ENCODE measurements around the gene PTPRD. TPM values are rescaled to one million over a fixed set of nuclear protein-coding genes. Genes with fewer than 3 reads are reported as not detected.

PTPRD gene
- total and polyA plus RNA-seq, 3 experiments from 2014 or later: 0.02 to 0.04 TPM; not detected in 1

DNA sequence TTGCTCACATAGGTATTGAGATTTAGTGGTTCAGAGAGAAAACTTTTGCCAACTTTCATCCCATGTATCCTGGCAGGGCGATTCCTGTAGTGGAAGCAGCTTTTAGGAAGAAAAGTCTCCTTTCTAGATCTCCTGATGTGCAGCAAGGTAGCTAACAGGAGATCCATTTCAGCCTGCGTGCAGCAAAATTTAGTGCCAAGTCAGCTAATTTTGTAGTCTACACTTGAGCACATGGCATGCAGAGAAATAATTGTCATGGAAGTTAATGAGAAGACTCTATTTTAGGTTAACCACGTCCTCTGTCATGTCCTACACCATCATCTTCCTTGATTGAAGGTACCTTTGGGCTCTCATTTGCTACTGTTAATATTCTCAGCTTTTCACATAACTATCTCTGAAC is 165.8 kb downstream of the PTPRD start:
- H3K27me3 Mint-ChIP-seq: no peaks in the 10 kb centered on the region
- CTCF ChIA-PET: no interaction called here
- Histone ChIP-seq H3K27me3 (ENCODE audit: insufficient read depth, low read length, poor library complexity, severe bottlenecking) (no peaks in the 10 kb centered on the region), H3K27ac (ENCODE audit: low read depth, low read length) (no peak overlapping the region), H3K9me3 (ENCODE audit: low read length) (no peaks in the 10 kb centered on the region), H3K4me1 (ENCODE audit: insufficient read depth, low read length) (no peaks in the 10 kb centered on the region), H3K4me3 (ENCODE audit: low read length) (no peak overlapping the region), H3K36me3 (ENCODE audit: insufficient read depth, low read length) (no peaks in the 10 kb centered on the region)
- peaks cover 6 to 42% (median 11%) of the 10 kb centered on the region in 5 donors for H3K9me3 Mint-ChIP-seq
- no peaks in the 10 kb centered on the region for H3K4me1 Mint-ChIP-seq
- no peak overlapping the region for H3K27ac Mint-ChIP-seq
- H3K4me3 Mint-ChIP-seq: no peak overlapping the region
- DNase-seq: no peak
- no peaks in the 10 kb centered on the region for H3K36me3 Mint-ChIP-seq
- POLR2A ChIA-PET: no interaction called here

DNA sequence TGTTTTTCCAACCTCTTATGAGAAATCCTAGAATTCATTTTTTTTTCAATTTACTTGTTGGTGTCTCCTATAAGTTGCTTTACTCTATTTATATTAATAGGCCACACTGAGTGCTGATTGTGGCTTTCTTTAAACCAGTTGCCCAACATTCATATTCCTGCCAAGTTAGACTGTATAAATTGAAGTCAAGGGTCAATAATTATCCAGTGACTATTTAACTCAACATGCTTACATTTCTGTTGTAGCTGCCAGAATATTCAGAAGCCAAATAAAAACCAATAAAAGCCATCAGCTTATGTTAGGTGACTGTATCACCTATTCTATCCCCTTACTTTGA is 169.0 kb downstream of the PTPRD start:
- DNase-seq: no peak
- Mint-ChIP-seq H3K36me3 (no peaks in the 10 kb centered on the region), H3K27ac (no peak overlapping the region), H3K4me1 (no peaks in the 10 kb centered on the region), H3K4me3 (no peak overlapping the region), H3K9me3 (peaks cover 7 to 47% (median 14%) of the 10 kb centered on the region in 5 donors), H3K27me3 (no peaks in the 10 kb centered on the region)
- Histone ChIP-seq H3K27ac (ENCODE audit: low read depth, low read length) (no peak overlapping the region), H3K4me1 (ENCODE audit: insufficient read depth, low read length) (no peaks in the 10 kb centered on the region), H3K27me3 (ENCODE audit: insufficient read depth, low read length, poor library complexity, severe bottlenecking) (no peaks in the 10 kb centered on the region), H3K36me3 (ENCODE audit: insufficient read depth, low read length) (no peaks in the 10 kb centered on the region), H3K9me3 (ENCODE audit: low read length) (no peaks in the 10 kb centered on the region), H3K4me3 (ENCODE audit: low read length) (no peak overlapping the region)
- ChIA-PET CTCF (no interaction called here), POLR2A (no interaction called here)

DNA sequence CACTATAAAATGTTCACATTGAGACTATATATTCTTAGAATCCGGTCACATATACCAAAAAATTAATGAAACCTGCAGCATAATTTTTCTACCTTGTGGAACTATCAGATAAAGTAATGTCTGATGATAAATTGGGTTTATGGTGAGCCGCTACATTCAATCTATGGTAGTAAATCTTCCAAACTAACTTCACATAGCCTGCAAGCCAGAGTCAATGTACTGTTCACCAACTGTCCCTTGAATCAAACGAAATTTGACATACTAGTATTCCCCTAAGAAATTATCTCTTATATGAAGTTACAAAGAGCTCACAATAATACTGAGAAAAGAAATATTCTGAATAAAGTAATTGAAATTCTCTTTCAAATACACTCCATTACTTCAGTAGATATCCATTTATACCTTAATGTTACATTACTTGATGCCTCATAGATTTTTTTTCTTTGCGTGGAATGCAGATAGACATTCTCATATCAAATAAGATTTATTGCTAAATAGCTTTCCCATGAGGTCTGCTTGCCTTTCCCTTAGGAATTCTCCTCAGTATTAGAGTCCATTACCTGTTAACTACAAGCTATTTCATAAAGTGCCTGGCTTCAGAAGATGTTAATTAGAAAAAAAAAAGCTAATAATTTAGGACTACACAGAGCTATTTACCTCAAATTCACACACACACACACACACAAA is 169.5 kb downstream of the PTPRD start:
- H3K4me1 Mint-ChIP-seq: no peaks in the 10 kb centered on the region
- H3K27ac Mint-ChIP-seq: no peak overlapping the region
- H3K36me3 ChIP-seq (ENCODE audit: insufficient read depth, low read length): no peaks in the 10 kb centered on the region
- no peaks in the 10 kb centered on the region for H3K27me3 Mint-ChIP-seq
- H3K4me1 ChIP-seq (ENCODE audit: insufficient read depth, low read length): no peaks in the 10 kb centered on the region
- no peak overlapping the region for H3K27ac ChIP-seq (ENCODE audit: low read depth, low read length)
- ChIA-PET CTCF (no interaction called here), POLR2A (no interaction called here)
- H3K4me3 Mint-ChIP-seq: no peak overlapping the region
- H3K9me3 Mint-ChIP-seq: peaks cover 7 to 44% (median 14%) of the 10 kb centered on the region in 5 donors
- DNase-seq: no peak
- no peaks in the 10 kb centered on the region for H3K27me3 ChIP-seq (ENCODE audit: insufficient read depth, low read length, poor library complexity, severe bottlenecking)
- no peaks in the 10 kb centered on the region for H3K36me3 Mint-ChIP-seq
- H3K9me3 ChIP-seq (ENCODE audit: low read length): no peaks in the 10 kb centered on the region
- H3K4me3 ChIP-seq (ENCODE audit: low read length): no peak overlapping the region

DNA sequence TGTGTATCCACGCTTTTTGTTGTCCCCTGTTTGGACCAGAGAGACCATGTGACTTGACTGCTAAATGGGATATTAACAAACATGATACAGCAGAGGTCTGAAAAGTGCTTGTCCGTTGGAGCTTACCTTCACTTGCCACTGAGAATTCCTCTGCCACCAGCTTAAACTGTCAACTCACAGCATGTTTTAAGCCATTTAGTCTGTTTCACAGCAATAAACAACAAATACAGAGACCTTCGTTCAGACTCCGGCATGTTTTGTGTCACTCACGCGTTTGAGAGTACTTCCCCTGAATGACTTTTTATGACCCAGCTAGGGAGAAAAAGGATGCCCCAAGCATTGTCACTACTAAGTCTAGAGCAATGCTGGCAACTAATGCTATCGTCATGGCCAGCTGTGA is 173.8 kb downstream of the PTPRD start:
- Mint-ChIP-seq H3K27ac (no peak overlapping the region), H3K27me3 (no peaks in the 10 kb centered on the region), H3K4me3 (no peak overlapping the region), H3K36me3 (no peaks in the 10 kb centered on the region), H3K9me3 (peaks cover 4 to 27% (median 7%) of the 10 kb centered on the region in 5 donors), H3K4me1 (no peaks in the 10 kb centered on the region)
- Histone ChIP-seq H3K27me3 (ENCODE audit: insufficient read depth, low read length, poor library complexity, severe bottlenecking) (no peaks in the 10 kb centered on the region), H3K9me3 (ENCODE audit: low read length) (no peaks in the 10 kb centered on the region), H3K4me1 (ENCODE audit: insufficient read depth, low read length) (no peaks in the 10 kb centered on the region), H3K36me3 (ENCODE audit: insufficient read depth, low read length) (no peaks in the 10 kb centered on the region), H3K4me3 (ENCODE audit: low read length) (no peak overlapping the region), H3K27ac (ENCODE audit: low read depth, low read length) (no peak overlapping the region)
- no peak for DNase-seq
- ChIA-PET CTCF (no interaction called here), POLR2A (no interaction called here)

DNA sequence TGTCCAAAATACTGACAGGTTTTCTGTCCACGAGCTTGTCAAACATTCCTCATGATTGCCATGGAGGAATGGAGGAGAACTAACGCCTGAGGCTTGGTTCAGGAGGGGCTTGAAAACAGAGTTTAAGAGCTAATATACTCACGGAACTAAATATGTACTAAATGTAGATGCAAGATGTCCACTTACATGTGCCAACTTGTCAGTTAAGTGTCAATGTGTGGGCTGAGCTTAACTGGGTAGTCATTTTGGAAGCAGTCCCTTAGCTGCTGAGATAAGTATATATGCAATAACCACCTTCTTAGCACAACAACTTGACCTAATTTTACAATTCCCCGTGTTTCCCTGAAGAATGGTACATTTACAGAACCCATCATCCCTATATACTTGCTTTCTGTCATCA is 176.0 kb downstream of the PTPRD start:
- H3K27me3 Mint-ChIP-seq: no peaks in the 10 kb centered on the region
- no peaks in the 10 kb centered on the region for H3K4me1 Mint-ChIP-seq

DNA sequence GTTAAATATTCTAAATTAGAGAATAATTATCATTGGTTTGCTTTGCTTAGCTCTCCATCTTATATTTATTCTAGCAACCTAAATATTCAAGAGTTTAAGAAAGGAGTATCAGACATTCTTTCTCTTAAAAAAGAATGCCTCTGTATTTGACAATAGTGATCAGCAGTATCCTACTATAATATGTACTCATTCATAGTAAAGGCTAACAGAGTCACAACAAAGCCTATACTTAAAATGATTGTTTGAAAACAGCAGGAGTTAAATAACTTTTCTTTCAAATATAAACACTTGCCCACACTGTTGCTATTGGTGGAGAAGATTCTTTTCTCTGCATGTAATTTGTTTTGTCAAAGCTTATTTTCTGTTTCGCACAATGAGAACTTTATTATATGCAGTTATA is 178.4 kb downstream of the PTPRD start:
- no peaks in the 10 kb centered on the region for H3K36me3 ChIP-seq (ENCODE audit: insufficient read depth, low read length)
- ChIA-PET CTCF (no interaction called here), POLR2A (no interaction called here)
- H3K9me3 Mint-ChIP-seq: peaks cover 0 to 9% (median 5%) of the 10 kb centered on the region in 5 donors
- H3K4me3 Mint-ChIP-seq: no peak overlapping the region
- no peak overlapping the region for H3K4me3 ChIP-seq (ENCODE audit: low read length)
- no peak for DNase-seq
- no peaks in the 10 kb centered on the region for H3K27me3 ChIP-seq (ENCODE audit: insufficient read depth, low read length, poor library complexity, severe bottlenecking)
- no peaks in the 10 kb centered on the region for H3K4me1 Mint-ChIP-seq
- no peaks in the 10 kb centered on the region for H3K36me3 Mint-ChIP-seq
- no peaks in the 10 kb centered on the region for H3K9me3 ChIP-seq (ENCODE audit: low read length)
- H3K27ac ChIP-seq (ENCODE audit: low read depth, low read length): no peak overlapping the region
- H3K27me3 Mint-ChIP-seq: no peaks in the 10 kb centered on the region
- H3K27ac Mint-ChIP-seq: no peak overlapping the region
- H3K4me1 ChIP-seq (ENCODE audit: insufficient read depth, low read length): no peaks in the 10 kb centered on the region

More for the DNA sequence above, 176.0 kb downstream of the PTPRD start:
- POLR2A ChIA-PET: no interaction called here
- H3K4me1 ChIP-seq (ENCODE audit: insufficient read depth, low read length): no peaks in the 10 kb centered on the region
- no peaks in the 10 kb centered on the region for H3K9me3 ChIP-seq (ENCODE audit: low read length)
- H3K27me3 ChIP-seq (ENCODE audit: insufficient read depth, low read length, poor library complexity, severe bottlenecking): no peaks in the 10 kb centered on the region
- H3K4me3 Mint-ChIP-seq: no peak overlapping the region
- H3K27ac ChIP-seq (ENCODE audit: low read depth, low read length): no peak overlapping the region
- peaks cover 3 to 22% (median 9%) of the 10 kb centered on the region in 5 donors for H3K9me3 Mint-ChIP-seq
- H3K4me3 ChIP-seq (ENCODE audit: low read length): no peak overlapping the region
- H3K36me3 Mint-ChIP-seq: no peaks in the 10 kb centered on the region
- CTCF ChIA-PET: no interaction called here
- no peak for DNase-seq
- H3K27ac Mint-ChIP-seq: no peak overlapping the region
- no peaks in the 10 kb centered on the region for H3K36me3 ChIP-seq (ENCODE audit: insufficient read depth, low read length)

DNA sequence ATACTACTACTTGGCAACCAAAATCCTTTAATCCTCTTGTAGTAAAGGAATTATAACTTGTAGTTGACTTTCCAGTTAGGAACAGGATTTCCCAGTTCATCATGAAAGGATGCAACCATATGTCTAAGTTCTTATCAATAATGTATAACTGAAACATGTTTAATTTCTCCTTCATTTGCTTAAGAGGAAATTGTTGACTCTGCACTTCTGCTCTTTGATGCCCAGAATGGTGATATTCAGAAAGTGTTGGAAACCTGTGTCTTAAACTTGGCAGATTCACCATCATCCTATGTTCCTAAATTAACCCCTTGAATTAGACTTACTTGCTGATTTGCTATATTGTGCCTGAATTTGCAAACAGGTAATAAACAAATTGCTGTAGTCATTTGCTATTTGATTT is 201.5 kb downstream of the PTPRD start:
- DNase-seq: no peak
- ChIA-PET POLR2A (no interaction called here), CTCF (no interaction called here)
- no peak overlapping the region for H3K4me3 Mint-ChIP-seq
- no peaks in the 10 kb centered on the region for H3K36me3 ChIP-seq (ENCODE audit: insufficient read depth, low read length)
- H3K4me1 ChIP-seq (ENCODE audit: insufficient read depth, low read length): no peaks in the 10 kb centered on the region
- H3K27me3 Mint-ChIP-seq: no peaks in the 10 kb centered on the region
- H3K9me3 ChIP-seq (ENCODE audit: low read length): no peaks in the 10 kb centered on the region
- no peak overlapping the region for H3K27ac Mint-ChIP-seq
- no peaks in the 10 kb centered on the region for H3K36me3 Mint-ChIP-seq
- no peak overlapping the region for H3K27ac ChIP-seq (ENCODE audit: low read depth, low read length)
- peaks cover 12 to 43% (median 19%) of the 10 kb centered on the region in 5 donors for H3K9me3 Mint-ChIP-seq
- H3K4me1 Mint-ChIP-seq: no peaks in the 10 kb centered on the region
- H3K27me3 ChIP-seq (ENCODE audit: insufficient read depth, low read length, poor library complexity, severe bottlenecking): no peaks in the 10 kb centered on the region
- H3K4me3 ChIP-seq (ENCODE audit: low read length): no peak overlapping the region

DNA sequence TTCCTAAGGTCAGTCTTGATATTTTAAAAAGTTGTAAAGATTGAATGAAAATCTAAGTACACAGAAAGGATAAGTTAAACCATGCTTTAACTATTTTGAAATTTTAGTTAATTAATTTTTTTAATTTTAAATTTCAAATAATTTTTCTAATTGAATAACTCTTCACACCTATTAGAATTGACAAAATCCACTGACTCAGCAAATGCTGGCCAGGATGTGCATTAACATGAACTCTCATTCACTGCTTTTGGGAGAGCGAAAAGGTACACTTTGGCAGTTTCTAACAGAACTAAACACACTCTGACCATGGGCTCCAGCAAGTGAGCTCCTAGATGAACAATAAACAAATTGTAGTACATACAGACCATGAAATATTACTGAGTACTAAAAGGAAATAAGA is 209.5 kb downstream of the PTPRD start:
- Histone ChIP-seq H3K4me3 (ENCODE audit: low read length) (no peak overlapping the region), H3K27ac (ENCODE audit: low read depth, low read length) (no peak overlapping the region), H3K36me3 (ENCODE audit: insufficient read depth, low read length) (no peaks in the 10 kb centered on the region), H3K9me3 (ENCODE audit: low read length) (no peaks in the 10 kb centered on the region), H3K27me3 (ENCODE audit: insufficient read depth, low read length, poor library complexity, severe bottlenecking) (no peaks in the 10 kb centered on the region), H3K4me1 (ENCODE audit: insufficient read depth, low read length) (no peaks in the 10 kb centered on the region)
- ChIA-PET POLR2A (no interaction called here), CTCF (no interaction called here)
- Mint-ChIP-seq H3K9me3 (peaks cover 2 to 38% (median 14%) of the 10 kb centered on the region in 5 donors), H3K27me3 (no peaks in the 10 kb centered on the region), H3K36me3 (no peaks in the 10 kb centered on the region), H3K27ac (no peak overlapping the region), H3K4me1 (no peaks in the 10 kb centered on the region), H3K4me3 (no peak overlapping the region)
- DNase-seq: no peak

DNA sequence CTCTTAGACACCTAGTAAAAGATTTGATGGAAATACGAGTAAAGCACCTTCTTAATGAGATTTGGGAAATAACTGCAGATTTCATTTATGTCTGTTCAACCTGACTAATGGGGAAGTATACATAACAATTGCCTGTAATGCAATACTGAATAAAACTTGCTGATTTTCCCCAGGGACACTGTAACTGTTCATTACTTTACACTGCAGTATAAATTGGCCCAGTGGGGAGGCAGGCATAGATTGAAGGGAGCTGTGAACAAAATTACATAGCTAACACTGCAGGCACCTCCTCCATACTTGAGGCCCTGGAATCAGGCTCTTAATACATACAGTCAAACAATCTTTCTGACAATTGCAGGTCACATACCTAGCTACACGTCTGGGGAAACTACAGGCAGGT is 216.2 kb downstream of the PTPRD start:
- Mint-ChIP-seq H3K4me1 (no peaks in the 10 kb centered on the region), H3K9me3 (peaks cover 4 to 42% (median 9%) of the 10 kb centered on the region in 5 donors), H3K27ac (no peak overlapping the region), H3K27me3 (no peaks in the 10 kb centered on the region), H3K4me3 (no peak overlapping the region), H3K36me3 (no peaks in the 10 kb centered on the region)
- Histone ChIP-seq H3K9me3 (ENCODE audit: low read length) (no peaks in the 10 kb centered on the region), H3K27me3 (ENCODE audit: insufficient read depth, low read length, poor library complexity, severe bottlenecking) (no peaks in the 10 kb centered on the region), H3K4me3 (ENCODE audit: low read length) (no peak overlapping the region), H3K36me3 (ENCODE audit: insufficient read depth, low read length) (no peaks in the 10 kb centered on the region), H3K27ac (ENCODE audit: low read depth, low read length) (no peak overlapping the region), H3K4me1 (ENCODE audit: insufficient read depth, low read length) (no peaks in the 10 kb centered on the region)
- DNase-seq: no peak
- CTCF ChIA-PET: no interaction called here
- POLR2A ChIA-PET: no interaction called here
